HG03439 (cell line): ENCODE measurements around the gene COL1A1.

Experiments used
- ATAC-seq: cut with Tn5 transposase; IDR thresholded peaks from one replicate; pipeline ENCODE4 v1.9.1; 2021; ENCODE audit warnings: mild to moderate bottlenecking, moderate library complexity; ENCODE audit not compliant: unreplicated experiment

The COL1A1 gene

DNA sequence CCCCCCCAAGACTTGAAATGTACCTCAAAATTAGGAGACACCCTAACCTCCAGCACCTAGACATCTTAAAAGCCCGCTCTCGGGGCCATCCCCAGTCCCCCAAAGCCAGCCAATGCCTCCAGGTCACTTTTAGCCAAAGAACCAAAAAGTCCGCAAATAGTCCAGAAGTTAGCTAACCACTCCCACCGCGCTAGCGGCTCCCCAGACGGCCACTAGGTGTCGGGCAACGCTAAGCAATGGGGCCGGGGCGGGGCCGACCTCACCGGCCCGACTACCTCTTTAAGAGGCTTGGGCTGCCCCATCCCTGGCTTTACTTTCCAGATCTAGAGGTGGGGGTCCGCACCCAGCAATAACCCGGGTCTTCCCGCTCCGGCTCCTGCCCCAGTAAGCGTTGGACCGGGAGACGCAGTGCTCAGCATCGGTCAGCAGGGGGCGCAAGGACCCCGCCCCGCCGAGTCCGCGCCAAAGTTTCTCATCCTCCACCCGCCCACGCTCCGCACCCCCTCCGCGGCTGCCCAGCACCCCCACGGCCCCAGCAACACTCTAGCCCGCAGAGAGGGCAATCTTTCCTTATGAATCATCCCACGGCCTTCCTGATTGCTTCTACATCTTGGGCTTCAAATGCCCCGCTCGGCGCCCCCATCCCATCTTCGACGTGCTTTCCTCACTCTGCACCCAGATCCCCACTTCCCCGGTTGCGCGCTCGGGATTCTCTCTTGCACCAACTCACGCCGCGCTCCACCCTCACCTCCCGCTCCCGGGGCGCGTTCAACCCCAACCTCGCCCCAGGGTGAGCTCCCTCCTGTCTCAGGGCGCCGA is 765 bp downstream of the COL1A1 start:
- ATAC-seq = peak; percentile 55

DNA sequence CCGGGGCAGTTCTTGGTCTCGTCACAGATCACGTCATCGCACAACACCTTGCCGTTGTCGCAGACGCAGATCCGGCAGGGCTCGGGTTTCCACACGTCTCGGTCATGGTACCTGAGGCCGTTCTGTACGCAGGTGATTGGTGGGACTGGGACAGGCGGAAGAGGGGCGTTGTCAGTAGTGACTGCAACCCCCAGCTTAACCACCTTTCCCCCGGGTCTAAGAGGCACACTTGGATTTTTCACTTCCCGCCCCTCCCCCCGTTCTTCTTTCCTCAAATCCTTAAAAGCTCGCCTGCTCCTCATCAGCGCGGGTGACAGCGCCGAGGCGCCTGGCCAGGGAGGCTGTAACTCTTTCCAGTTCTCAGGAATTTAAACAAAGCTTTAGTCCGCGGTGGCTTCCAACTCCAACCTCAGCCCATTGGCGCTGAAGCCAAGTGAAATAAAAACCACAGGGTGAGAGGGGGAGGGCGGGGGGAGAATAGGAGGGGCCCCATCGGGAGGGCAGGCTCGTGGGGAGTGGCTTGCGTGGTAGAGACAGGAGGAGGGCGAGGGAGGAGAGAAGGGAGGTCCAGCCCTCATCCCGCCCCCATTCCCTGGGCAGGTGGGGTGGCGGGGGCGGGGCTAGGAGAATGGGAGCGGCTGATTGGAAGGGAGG is 1.5 kb downstream of the COL1A1 start:
- ATAC-seq = peak; percentile 40

DNA sequence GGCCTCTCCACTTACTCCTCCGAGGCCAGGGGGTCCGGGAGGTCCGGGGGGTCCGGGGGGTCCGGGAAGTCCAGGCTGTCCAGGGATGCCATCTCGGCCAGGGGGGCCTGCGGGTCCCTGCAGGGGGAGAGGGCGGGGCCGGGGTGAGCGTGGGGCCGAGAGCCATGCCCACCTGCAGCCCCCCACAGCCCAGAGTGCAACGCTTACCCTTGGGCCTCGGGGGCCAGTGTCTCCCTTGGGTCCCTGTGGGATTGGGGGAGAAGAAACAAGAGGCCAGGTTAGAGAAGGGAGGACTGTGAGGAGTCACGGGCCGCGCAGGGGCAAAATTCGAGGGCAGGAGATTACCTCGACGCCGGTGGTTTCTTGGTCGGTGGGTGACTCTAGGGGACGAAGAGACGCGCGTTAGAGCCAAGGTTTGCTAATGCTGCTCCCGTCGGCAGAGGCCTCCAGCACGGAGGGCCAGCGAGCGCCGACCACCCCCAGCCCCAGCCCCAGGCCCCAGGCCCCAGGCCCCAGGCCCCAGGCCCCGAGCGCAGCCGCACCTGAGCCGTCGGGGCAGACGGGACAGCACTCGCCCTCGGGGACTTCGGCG is 2.1 kb downstream of the COL1A1 start:
- no peak for ATAC-seq

GRCh38 chr17:50198026-50198669 is 3.3 kb downstream of the COL1A1 start:
- no peak for ATAC-seq

- ATAC-seq = no peak
Observed at GRCh38 chr17:50196826-50197225, 4.6 kb downstream of the COL1A1 start.

DNA sequence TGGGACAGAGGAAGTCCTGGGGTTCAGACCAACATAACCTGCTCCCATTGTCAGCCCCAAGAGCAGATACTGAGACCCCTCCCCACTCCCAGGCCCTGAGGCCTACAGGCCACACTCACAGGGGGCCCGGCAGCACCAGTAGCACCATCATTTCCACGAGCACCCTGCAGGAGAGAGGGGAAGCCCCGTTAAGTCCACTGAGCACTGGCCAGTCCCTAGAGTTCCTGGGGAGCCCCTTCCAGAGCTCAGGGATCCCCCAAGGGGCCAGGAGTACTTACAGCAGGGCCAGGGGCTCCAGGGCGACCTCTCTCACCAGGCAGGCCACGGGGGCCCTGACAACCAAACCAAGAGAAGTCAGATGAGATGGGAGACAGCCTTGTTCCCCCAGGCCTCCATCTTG is 5.4 kb downstream of the COL1A1 start:
- ATAC-seq = no peak

DNA sequence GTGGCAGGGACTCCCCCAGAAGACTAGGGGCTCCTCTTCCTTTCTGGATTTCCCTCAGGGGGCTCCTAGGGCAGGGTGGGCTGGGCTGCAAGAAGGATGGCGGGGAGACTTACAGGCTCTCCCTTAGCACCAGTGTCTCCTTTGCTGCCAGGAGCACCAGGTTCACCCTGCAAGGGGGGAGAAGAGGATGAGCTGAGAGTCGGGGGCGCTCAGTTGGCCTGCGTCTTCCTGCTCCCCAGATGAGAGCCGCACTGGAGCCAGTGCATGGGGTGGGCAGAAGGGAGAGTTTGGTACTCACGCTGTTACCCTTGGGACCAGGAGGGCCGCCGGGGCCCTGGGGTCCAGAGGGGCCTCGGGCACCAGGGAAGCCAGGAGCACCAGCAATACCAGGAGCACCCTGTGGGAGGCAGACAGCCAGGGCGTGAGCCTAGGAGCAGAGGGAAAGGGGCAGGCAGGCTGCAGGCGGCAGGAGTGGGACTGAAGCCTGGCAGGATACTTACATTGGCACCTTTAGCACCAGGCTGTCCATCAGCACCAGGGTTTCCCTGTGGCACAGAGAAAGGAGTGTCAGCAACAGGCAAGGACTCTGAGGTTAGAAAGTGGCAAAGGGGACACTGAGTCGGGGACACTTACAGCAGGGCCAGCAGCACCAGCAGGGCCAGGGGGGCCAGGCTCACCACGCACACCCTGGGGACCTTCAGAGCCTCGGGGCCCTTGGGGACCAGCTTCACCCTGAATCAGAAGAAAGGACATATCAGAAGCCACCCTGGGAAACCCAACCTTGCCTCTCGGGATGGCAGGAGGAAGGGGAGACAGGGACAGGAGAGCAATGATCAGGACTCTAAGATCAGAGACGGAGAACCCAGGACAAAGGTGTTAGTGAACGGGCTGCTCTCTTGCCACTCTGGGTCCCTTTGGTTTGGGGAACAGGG is 6.2 kb downstream of the COL1A1 start:
- ATAC-seq = no peak

GRCh38 chr17:50194140-50194933 is 7.1 kb downstream of the COL1A1 start:
- ATAC-seq = no peak

GRCh38 chr17:50192618-50193291 is 8.7 kb downstream of the COL1A1 start:
- ATAC-seq = no peak

DNA sequence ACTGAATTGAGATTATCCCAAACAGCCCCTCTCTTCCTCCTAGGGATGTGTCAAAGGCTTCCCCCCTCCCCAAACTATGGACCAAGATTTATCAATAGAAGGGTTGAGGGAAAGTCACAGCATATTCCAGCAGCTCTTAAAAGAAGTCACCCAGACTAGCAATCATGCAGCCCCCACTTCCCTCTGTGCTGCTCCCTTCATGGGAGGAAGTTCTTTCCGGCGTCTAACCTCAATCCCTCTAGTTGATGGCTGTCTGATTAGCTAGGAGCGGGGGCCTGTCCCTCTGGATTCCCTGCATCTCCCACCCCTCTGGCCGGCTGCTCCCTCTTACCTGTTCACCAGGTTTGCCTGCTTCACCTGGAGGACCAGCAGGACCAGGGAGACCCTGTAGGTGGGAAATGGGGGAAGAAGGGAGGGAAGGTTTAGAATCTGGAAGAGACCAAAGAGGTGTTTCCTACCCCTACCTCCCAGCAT is 9.2 kb downstream of the COL1A1 start:
- ATAC-seq = no peak

GRCh38 chr17:50191359-50192143 is 9.9 kb downstream of the COL1A1 start:
- ATAC-seq = no peak

GRCh38 chr17:50190603-50191358 is 10.7 kb downstream of the COL1A1 start:
- no peak for ATAC-seq

GRCh38 chr17:50190293-50190602 is 11.2 kb downstream of the COL1A1 start:
- ATAC-seq = no peak

DNA sequence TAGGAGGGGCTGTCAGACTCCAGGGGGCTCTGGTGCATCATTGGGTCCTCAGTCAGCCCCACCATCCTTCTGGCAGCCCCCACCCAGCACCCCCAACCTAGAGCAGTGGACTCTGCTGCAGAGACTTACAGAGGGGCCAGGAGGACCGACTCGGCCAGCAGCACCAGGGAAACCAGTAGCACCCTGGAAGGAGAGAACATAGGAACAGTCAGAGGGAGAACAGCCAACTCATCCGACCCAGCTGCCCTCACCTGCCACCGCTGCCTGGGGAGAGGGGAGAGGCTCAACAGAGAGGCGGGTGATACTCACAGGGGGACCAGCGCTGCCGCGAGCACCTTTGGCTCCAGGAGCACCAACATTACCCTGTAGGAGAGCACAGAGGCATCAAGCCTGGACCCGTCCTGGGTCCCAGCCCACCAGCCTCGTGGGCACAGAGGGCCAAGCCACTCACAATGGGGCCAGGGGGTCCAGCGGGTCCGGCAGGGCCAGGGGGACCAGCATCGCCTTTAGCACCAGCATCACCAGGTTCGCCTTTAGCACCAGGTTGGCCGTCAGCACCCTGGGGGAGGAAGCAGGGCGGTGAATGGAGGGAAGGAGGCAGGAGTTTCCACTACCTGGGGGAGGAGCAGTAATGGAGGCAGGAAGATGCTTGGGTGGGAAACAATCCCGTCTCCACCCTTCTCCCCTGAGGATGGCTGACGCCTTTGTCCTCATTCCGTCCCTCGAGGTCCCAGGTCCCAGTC is 11.7 kb downstream of the COL1A1 start:
- no peak for ATAC-seq

DNA sequence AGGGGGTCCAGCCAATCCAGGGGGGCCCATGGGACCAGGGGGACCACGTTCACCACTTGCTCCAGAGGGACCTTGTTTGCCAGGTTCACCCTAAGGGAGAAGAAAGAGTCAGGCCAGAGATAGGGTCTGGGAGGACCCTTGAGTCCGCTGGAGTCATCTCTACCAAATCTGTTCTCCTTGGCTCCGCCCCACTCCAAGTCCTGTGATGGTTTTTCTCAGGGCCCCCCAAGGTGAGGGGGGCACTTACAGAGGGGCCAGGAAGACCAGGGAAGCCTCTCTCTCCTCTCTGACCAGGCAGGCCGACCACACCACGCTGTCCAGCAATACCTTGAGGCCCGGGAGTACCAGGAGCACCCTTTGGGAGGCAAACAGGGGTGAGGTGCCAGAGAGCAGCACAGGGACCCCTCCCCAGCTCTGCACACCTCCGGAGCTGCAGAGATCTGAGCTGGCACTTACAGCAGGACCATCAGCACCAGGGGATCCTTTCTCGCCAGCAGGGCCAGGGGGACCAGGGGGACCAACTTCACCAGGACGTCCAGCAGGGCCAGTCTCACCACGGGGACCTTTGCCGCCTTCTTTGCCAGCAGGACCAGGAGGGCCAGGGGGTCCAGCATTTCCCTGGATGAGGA is 12.4 kb downstream of the COL1A1 start:
- ATAC-seq = no peak

- ATAC-seq = no peak
Observed at GRCh38 chr17:50188531-50188920, 12.9 kb downstream of the COL1A1 start.
